HG03354 (cell line): ENCODE data around the gene ADGRL3.
"Not testable (repeated sequence)": the region's sequence is repeated elsewhere in the genome, so short reads cannot be mapped to it uniquely, and the experiment has no call there.

Experiments
- ATAC-seq: cut with Tn5 transposase; IDR thresholded peaks from one replicate; pipeline ENCODE4 v1.9.1; 2021; ENCODE audit warnings: mild to moderate bottlenecking; ENCODE audit not compliant: unreplicated experiment, poor library complexity, severe bottlenecking

Gene ADGRL3

GRCh38 chr4:61760820-61761219, 560.7 kb downstream of the ADGRL3 start:
- no peak for ATAC-seq

GRCh38 chr4:61762722-61763627, 562.8 kb downstream of the ADGRL3 start:
- ATAC-seq = no peak

GRCh38 chr4:61763682-61764081, 563.6 kb downstream of the ADGRL3 start:
- no peak for ATAC-seq

- not testable (repeated sequence) for ATAC-seq
These were observed 564.0 kb downstream of the ADGRL3 start for GRCh38 chr4:61764090-61764489.

- not testable (repeated sequence) for ATAC-seq
These were observed 569.5 kb downstream of the ADGRL3 start for GRCh38 chr4:61769444-61770167.

- no peak for ATAC-seq
These were observed 570.3 kb downstream of the ADGRL3 start for GRCh38 chr4:61770456-61770855.

GRCh38 chr4:61771056-61771455, 570.9 kb downstream of the ADGRL3 start:
- no peak for ATAC-seq

GRCh38 chr4:61772126-61772525, 572.0 kb downstream of the ADGRL3 start:
- ATAC-seq = no peak

- ATAC-seq = no peak
These were observed 573.6 kb downstream of the ADGRL3 start for GRCh38 chr4:61773655-61774245.

- no peak for ATAC-seq
These were observed 582.0 kb downstream of the ADGRL3 start for GRCh38 chr4:61782133-61782532.

GRCh38 chr4:61783050-61783449, 582.9 kb downstream of the ADGRL3 start:
- ATAC-seq = no peak

GRCh38 chr4:61785761-61786160, 585.6 kb downstream of the ADGRL3 start:
- ATAC-seq = no peak

GRCh38 chr4:61786211-61786610, 586.1 kb downstream of the ADGRL3 start:
- ATAC-seq = no peak

- no peak for ATAC-seq
These were observed 595.9 kb downstream of the ADGRL3 start for GRCh38 chr4:61795998-61796397.

- ATAC-seq = no peak
These were observed 599.7 kb downstream of the ADGRL3 start for GRCh38 chr4:61799794-61800193.

- ATAC-seq = no peak
These were observed 605.1 kb downstream of the ADGRL3 start for GRCh38 chr4:61805227-61805626.

GRCh38 chr4:61805979-61806378, 605.9 kb downstream of the ADGRL3 start:
- no peak for ATAC-seq

- no peak for ATAC-seq
These were observed 612.0 kb downstream of the ADGRL3 start for GRCh38 chr4:61812171-61812570.

GRCh38 chr4:61817071-61817470, 616.9 kb downstream of the ADGRL3 start:
- ATAC-seq = no peak

GRCh38 chr4:61820136-61820535, 620.0 kb downstream of the ADGRL3 start:
- ATAC-seq = no peak

GRCh38 chr4:61824454-61824853, 624.3 kb downstream of the ADGRL3 start:
- no peak for ATAC-seq
